Choroid plexus epithelial cell (primary cell): ENCODE measurements around the gene RAB3GAP2.
"Not testable (repeated sequence)": the region's sequence is repeated elsewhere in the genome, so short reads cannot be mapped to it uniquely, and the experiment has no call there.

Experiments
- DNase-seq: peaks from one replicate; pipeline ENCODE4 v3.0.0-alpha.2; 2010; ENCODE audit warnings: low read depth
- H3K4me3 ChIP-seq: 2 replicates; pipeline ENCODE4 v1.5.1; 2011; ENCODE audit warnings: low read depth, mild to moderate bottlenecking, control low read depth, low read length, moderate library complexity
- TF ChIP-seq, protein P1 (sequence below): conservative IDR thresholded peaks from 2 replicates; pipeline ENCODE4 v1.5.1; 2011; ENCODE audit warnings: low read depth, mild to moderate bottlenecking, control low read depth, inconsistent platforms, low read length, moderate library complexity

Gene RAB3GAP2

DNA sequence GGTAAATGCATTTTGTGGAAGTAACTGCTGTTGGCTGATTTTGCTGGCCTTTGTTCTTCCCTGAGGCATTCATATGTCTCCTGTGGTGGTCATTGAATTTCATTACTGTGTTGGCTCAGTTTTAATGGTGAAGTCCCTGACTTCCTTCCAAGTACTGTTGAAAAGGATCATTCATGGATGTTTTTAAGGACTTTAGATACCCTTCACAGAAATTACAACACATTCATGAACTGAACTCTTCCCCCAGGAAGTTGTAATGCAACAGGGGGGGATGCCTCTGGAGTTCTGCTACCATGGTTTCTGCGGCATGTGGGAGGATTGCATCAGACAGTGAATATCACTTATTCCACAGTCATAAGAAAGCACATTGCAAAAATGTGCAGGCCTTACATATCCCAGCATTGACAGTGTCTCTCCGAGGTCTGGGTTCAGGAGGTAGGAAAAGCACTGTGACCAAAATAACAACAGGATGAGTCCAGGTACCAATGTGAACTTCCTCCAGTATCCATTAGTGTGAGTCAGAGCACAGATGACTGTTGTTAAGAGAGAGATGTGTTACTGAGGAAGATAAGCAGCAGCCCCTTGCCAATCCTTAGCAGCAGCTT, 2.1 kb upstream of the RAB3GAP2 start:
- DNase-seq = peak; percentile 57
- H3K4me3 ChIP-seq = no peak overlapping the region
- TF ChIP-seq, protein P1, sequence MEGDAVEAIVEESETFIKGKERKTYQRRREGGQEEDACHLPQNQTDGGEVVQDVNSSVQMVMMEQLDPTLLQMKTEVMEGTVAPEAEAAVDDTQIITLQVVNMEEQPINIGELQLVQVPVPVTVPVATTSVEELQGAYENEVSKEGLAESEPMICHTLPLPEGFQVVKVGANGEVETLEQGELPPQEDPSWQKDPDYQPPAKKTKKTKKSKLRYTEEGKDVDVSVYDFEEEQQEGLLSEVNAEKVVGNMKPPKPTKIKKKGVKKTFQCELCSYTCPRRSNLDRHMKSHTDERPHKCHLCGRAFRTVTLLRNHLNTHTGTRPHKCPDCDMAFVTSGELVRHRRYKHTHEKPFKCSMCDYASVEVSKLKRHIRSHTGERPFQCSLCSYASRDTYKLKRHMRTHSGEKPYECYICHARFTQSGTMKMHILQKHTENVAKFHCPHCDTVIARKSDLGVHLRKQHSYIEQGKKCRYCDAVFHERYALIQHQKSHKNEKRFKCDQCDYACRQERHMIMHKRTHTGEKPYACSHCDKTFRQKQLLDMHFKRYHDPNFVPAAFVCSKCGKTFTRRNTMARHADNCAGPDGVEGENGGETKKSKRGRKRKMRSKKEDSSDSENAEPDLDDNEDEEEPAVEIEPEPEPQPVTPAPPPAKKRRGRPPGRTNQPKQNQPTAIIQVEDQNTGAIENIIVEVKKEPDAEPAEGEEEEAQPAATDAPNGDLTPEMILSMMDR = no peak

DNA sequence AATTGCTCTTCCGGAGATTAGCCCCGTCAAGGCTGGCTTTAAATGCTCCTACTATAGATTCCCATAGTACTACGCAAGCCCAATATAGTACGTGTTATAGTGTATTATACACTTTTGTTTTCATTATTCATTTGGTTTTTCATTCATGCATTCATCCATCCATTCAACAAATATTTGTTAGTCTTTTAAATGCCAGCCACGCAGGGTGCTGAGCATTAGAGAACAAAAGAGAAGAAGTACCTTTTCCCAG, 513 bp upstream of the RAB3GAP2 start:
- DNase-seq = no peak
- H3K4me3 ChIP-seq = peak overlapping the region; percentile 80
- TF ChIP-seq, protein P1 = no peak

DNA sequence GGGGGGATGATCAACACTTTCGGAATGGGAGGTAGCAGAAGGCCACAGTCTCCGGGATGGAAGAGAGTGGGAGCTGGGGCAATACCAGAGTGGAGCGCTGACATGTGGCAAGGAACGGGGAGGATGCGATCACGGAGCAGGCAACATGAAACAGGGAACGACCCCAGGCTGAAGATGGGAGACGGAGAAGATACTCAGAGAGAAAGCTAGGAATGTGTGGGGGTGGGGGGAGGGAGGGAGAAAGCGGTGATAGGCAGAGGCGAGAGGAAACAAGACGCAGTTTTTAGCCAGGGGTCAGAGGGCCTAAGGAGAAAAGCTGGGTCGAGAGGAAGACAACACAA, 577 bp downstream of the RAB3GAP2 start:
- TF ChIP-seq, protein P1 = no peak
- H3K4me3 ChIP-seq = peak overlapping the region; percentile 80
- peak; percentile 43 for DNase-seq

DNA sequence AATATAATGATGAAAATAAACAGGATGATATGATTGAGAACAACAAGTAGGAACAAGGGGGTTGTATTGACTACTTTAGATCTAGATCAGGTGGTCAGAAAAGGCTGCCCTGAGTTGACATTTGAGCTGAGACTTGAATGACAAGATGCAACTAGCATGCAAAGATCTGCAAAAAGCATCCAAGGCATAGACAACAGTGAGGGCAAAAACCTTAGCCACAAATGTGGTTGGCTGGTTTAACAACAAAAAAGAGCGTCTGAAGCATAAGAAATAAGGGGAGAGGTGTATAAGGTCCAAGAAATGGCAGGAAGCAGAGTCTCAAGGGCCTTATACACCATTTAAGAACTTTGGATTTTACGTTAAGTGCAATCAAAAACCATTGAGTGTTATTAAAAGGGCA, 3.2 kb downstream of the RAB3GAP2 start:
- TF ChIP-seq, protein P1 = no peak
- no peak overlapping the region for H3K4me3 ChIP-seq

DNA sequence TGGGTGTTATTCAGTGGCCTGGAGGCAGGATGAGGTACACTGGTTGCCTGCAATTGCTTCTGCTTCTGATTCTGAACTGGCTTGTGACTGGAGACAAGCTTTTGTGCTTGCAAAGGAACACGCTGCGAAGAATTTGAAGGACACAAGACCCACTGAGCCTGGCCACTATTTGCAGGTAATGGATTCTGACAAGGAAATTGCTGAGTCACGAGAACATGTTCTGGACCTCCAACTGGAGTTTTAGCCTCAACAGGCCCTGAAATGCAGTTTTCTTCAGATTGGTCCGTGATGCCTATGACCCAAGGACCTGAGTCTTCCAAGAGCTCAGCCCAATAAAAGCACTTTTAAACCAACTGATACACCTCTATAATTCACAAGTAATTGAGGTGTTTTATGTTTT, 4.6 kb downstream of the RAB3GAP2 start:
- no peak for DNase-seq
- TF ChIP-seq, protein P1 = no peak
- H3K4me3 ChIP-seq = no peak overlapping the region

More for the DNA sequence above, 3.2 kb downstream of the RAB3GAP2 start:
- no peak for DNase-seq

DNA sequence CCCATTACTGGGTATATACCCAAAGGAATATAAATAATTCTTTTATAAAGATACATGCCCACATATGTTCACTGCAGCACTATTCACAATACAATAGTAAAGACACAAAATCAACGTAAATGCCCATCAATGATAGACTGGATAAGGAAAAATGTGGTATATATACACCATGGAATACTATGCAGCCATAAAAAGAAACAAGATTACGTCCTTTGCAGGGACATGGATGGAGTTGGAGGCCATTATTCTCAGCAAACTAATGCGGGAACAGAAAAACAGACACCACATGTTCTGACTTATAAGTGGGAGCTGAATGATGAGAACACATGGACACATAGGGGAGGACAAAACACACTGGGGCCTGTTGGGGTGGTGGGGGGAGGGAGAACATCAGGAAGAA, 12.0 kb downstream of the RAB3GAP2 start:
- not testable (repeated sequence) for DNase-seq, H3K4me3 ChIP-seq

DNA sequence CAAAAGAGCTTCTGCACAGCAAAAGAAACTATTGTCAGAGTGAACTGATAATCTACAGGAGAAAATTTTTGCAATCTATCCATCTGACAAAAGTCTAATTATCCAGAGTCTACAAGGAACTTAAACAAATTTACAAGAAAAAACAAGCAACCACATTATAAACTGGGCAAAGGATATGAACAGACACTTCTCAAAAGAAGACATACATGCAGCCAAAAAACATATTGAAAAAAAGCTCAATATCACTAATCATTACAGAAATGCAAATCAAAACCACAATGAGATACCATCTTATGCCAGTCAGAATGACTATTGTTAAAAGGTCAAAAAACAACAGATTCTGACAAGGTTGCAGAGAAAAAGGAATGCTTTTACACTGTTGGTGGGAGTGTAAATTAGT, 12.5 kb downstream of the RAB3GAP2 start:
- not testable (repeated sequence) for DNase-seq, H3K4me3 ChIP-seq

DNA sequence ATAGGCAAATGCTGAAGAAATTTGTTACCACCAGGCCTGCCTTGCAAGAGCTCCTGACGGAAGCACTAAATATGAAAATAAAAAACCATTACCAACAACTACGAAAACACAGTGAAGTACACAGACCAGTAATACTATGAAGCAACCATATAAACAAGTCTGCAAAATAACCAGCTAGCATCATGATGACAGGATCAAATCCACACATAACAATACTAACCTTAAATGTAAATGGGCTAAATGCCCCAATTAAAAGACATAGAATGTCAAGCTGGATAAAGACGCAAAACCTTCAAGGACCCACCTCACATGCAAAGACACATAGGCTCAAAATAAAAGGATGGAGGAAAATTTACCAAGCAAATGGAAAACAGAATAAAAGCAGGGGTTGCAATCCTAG, 16.1 kb downstream of the RAB3GAP2 start:
- DNase-seq, H3K4me3 ChIP-seq: not testable (repeated sequence)

DNA sequence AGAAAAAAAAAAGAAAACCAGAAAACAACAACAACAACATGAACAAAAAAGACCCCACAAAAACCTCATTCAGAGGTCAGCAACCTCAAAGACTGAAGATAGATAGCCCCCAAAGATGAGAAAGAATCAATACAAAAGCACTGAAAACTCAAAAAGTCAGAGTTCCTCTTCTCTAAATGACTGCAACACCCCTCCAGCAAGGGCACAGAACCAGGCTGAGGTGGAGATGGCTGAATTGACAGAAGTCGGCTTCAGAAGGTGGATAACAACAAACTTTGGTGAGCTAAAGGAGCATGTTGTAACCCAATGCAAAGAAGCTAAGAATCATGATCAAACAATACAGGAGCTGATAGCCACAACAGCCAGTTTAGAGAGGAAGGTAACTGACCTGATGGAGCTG, 17.0 kb downstream of the RAB3GAP2 start:
- H3K4me3 ChIP-seq = no peak overlapping the region
- TF ChIP-seq, protein P1 = no peak
- no peak for DNase-seq

DNA sequence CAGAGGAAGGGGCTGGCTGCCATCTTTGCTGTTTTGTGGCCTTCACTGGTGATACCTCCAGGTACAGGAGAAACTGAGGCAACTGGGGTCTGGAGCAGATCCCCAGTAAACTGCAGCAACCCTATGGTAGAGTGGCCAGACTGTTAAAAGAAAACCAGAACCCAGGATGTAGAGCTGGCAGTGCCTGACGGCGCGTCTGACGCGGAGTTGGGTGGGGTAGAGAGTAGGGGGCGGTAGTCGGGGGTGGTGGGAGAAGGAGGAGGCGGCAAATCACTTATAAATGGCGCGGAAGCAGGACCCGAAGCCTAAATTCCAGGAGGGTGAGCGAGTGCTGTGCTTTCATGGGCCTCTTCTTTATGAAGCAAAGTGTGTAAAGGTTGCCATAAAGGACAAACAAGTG, 19.0 kb downstream of the RAB3GAP2 start:
- DNase-seq, H3K4me3 ChIP-seq: not testable (repeated sequence)
